ENCODE data around the gene NPIPB8. TPM values are rescaled to one million over a fixed set of nuclear protein-coding genes. Genes with fewer than 3 reads are reported as not detected.
"Not testable (repeated sequence)": the region's sequence is repeated elsewhere in the genome, so short reads cannot be mapped to it uniquely, and the experiment has no call there.

The NPIPB8 gene
- total RNA-seq, 1 experiment from 2014 or later: not detected

GRCh38 chr16:28704246-28704645 is 66.4 kb downstream of the NPIPB8 start:
- H3K36me3 ChIP-seq (ENCODE audit: insufficient read depth, low read length, poor library complexity, severe bottlenecking); POLR2A ChIA-PET (ENCODE audit: low non-redundant PET); DNase-seq (ENCODE audit: low spot score); H3K4me1 ChIP-seq (ENCODE audit: insufficient read depth, low read length, poor library complexity, severe bottlenecking); H3K27ac ChIP-seq (ENCODE audit: low read depth, low read length, poor library complexity, severe bottlenecking); H3K9me3 ChIP-seq (ENCODE audit: low read depth, low read length, poor library complexity, severe bottlenecking); BruUV-seq (replicated peaks); H3K27me3 ChIP-seq (replicated peaks; ENCODE audit: insufficient read depth, low read depth, low read length, poor library complexity); intact Hi-C loops (cut with micrococcal nuclease; ENCODE audit: unreplicated experiment); CTCF ChIA-PET; H3K4me3 ChIP-seq (ENCODE audit: low read depth, low read length, poor library complexity, severe bottlenecking): not testable (repeated sequence)

Other genes with a start within 250 kb of the NPIPB8 start
- gene EIF3CL, start 234.2 kb upstream of the NPIPB8 start, total RNA-seq (2021): 53.7 and 109 TPM in 2 replicates
- not detected in 2 replicates for gene NPIPB7, start 165.7 kb upstream of the NPIPB8 start, total RNA-seq (2021)
- 31.4 and 37.3 TPM in 2 replicates for gene CLN3, start 146.0 kb upstream of the NPIPB8 start, total RNA-seq (2021)
- not detected in 2 replicates for gene APOBR, start 143.4 kb upstream of the NPIPB8 start, total RNA-seq (2021)
- gene IL27, start 131.2 kb upstream of the NPIPB8 start, total RNA-seq (2021): not detected in 2 replicates
- 0.19 and 0.76 TPM in 2 replicates for gene NUPR1, start 99.1 kb upstream of the NPIPB8 start, total RNA-seq (2021)
- gene SGF29, start 84.1 kb upstream of the NPIPB8 start, total RNA-seq (2021): 35.2 and 42.3 TPM in 2 replicates
- gene SULT1A2, start 41.0 kb upstream of the NPIPB8 start, total RNA-seq (2021): 1.6 and 2.7 TPM in 2 replicates
- 8.9 and 10.8 TPM in 2 replicates for gene SULT1A1, start 28.0 kb upstream of the NPIPB8 start, total RNA-seq (2021)
- gene EIF3C, start 73.4 kb downstream of the NPIPB8 start, total RNA-seq (2021): 824 and 839 TPM in 2 replicates
- gene NPIPB9, start 113.7 kb downstream of the NPIPB8 start, total RNA-seq (2021): 0.92 and 2.1 TPM in 2 replicates
- 330 and 335 TPM in 2 replicates for gene ATXN2L, start 184.9 kb downstream of the NPIPB8 start, total RNA-seq (2021)
- gene TUFM, start 208.3 kb downstream of the NPIPB8 start, total RNA-seq (2021): 228 and 244 TPM in 2 replicates
- gene SH2B1, start 225.8 kb downstream of the NPIPB8 start, total RNA-seq (2021): 55.9 and 57.8 TPM in 2 replicates
- 3.0 and 3.5 TPM in 2 replicates for gene ATP2A1, start 240.4 kb downstream of the NPIPB8 start, total RNA-seq (2021)

Measured in A673 (cell line).